HG02840 (cell line): Measurements from ENCODE around the gene GRIA4.
"Not testable (repeated sequence)": the region's sequence is repeated elsewhere in the genome, so short reads cannot be mapped to it uniquely, and the experiment has no call there.

ENCODE experiments used
- ATAC-seq: cut with Tn5 transposase; IDR thresholded peaks from one replicate; pipeline ENCODE4 v1.9.1; 2021; ENCODE audit warnings: mild to moderate bottlenecking, moderate library complexity, moderate number of reproducible peaks; ENCODE audit not compliant: unreplicated experiment, low FRiP score

GRIA4 gene

GRCh38 chr11:105781807-105782206, 171.9 kb downstream of the GRIA4 start:
- no peak for ATAC-seq

DNA sequence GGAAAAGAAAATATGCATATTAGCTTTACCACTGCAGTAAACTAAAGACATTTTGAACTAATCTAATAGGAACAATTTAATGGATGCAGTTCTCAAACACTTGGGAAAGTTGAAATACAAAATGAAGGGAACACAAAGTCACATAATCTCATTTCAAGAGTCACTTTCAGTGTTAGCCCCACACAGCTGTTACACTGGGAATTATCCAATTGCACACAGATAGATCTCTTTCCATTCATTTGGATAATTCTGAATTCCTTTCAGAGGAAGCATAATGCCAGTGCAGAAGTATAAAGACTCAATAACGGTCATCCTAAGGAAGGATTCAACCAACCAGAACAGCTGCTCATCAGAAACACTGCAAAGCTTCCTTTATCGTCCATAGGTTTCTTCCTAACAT, 173.3 kb downstream of the GRIA4 start:
- ATAC-seq: no peak

- ATAC-seq: not testable (repeated sequence)
Observed at GRCh38 chr11:105785850-105786249, 176.0 kb downstream of the GRIA4 start.

- ATAC-seq: no peak
Observed at GRCh38 chr11:105786741-105787140, 176.9 kb downstream of the GRIA4 start.

DNA sequence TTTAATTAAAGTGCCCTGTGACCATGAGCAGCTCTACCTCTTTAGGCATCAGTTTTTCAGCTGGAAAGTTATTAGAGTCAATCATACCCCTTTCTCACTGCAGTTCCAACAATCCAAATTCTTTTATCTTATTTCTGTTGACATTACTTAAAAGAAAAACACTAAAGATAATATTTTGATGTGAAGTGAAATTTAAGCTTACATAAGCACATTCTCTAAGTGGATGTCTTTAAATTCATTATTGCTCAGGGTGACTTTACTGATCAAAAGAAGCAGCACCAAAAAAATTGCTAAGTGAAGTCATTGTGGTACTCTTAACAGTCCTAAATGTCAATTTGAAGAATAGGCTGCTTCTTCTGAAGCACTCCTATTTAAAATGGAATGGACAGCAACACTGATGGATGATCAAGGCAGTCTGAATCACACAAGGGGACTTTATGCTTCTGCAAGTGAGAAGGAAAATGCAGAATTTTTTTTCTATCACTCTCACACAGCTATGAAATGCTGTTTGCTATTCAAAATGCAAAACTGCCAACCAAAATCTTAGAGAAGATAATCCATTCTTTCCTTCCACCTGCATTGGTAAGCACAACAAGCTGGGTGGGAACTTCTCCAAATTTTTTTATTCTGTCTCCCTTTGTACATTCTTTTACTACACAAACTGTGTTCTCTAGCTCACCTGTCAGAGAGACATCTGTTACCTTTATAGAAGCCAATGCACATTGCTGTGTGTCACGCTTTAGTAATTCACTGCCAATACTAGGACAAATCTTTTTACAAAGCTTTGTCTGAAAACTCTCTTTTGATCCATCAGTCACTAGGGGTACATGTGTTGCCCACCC, 179.9 kb downstream of the GRIA4 start:
- ATAC-seq: no peak

DNA sequence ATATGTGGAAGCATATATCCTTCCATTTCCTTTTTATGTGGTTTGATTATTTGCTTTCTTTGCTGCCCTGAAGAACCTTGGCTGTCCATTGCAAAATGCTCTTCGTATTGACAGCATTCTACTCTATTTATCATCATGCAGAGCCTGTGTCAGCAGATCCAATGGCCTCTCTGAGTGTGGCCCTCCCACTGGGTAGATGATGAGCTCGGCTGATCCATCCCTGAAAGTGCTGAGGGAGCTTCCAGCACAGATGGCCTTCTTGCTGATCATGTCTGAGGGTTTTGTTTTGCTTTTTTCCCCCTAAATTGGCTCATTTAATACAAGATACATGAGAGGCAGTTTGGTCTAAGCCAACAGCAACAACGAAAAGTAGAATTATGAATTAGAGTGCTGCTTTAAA, 181.0 kb downstream of the GRIA4 start:
- ATAC-seq: no peak

DNA sequence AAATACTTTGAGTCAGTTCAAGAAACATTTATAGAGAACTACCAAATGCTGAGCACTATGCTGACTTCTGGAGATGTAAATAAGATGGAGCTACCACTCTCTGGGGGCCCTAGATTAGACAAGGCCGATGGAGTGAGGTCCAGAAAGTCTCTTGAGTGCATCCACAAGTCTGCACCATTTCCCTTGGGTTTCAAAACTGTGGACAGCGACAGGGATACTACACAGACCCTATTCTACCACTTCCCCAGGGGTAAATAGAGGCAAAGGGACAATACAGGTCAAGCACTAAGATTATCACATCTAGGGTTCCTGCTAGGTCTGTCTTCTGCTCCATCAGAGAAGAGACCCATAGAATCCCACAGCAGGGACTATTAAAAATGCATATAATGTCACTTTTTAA, 183.2 kb downstream of the GRIA4 start:
- ATAC-seq: no peak

- no peak for ATAC-seq
Observed at GRCh38 chr11:105799263-105799662, 189.4 kb downstream of the GRIA4 start.

- ATAC-seq: no peak
Observed at GRCh38 chr11:105799728-105800462, 190.0 kb downstream of the GRIA4 start.

GRCh38 chr11:105802390-105802789, 192.5 kb downstream of the GRIA4 start:
- ATAC-seq: no peak

GRCh38 chr11:105811242-105811641, 201.4 kb downstream of the GRIA4 start:
- no peak for ATAC-seq

DNA sequence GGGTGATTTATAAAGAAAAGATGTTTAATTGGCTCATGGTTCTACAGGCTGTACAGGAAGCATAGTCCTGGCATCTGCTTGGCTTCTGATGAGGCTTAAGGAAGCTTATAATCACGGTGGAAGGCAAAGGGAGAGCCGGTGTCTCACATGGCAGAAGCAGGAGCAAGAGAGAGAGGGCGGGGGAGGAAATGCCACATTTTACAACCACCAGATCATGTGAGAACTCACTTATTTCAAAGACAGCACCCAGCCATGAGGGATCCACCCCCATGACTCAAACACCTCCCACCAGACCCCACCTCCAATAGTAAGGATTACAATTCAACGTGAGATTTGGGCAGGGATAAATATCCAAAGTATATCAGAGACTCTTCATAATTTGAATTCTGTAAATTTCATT, 211.5 kb downstream of the GRIA4 start:
- no peak for ATAC-seq

GRCh38 chr11:105821781-105822180, 211.9 kb downstream of the GRIA4 start:
- no peak for ATAC-seq

DNA sequence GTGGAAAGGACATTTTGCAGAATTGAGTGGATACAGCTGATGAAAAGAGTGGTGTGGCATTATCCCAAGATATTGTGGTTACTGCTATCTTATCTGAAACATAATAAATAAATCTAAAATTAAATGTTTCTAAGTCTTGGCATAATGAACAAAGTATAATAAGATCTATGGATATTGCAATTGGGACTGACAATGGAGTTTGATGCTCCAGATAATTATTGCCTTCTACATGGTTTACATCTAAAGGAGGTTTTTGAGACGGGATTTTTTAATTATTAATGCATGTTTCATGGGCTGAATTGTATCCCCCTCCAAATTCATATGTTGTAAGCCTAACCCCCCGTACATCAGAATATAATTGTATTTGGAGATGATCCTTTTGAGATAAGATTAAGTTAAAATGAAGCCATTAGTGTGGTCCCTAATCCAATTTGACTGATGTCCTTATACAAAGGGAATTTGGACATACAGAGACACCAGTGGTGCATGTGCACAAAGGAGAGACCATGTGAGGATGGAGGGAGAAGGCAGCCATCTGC, 213.7 kb downstream of the GRIA4 start:
- ATAC-seq: no peak

- no peak for ATAC-seq
Observed at GRCh38 chr11:105824457-105825013, 214.7 kb downstream of the GRIA4 start.

- ATAC-seq: no peak
Observed at GRCh38 chr11:105825141-105825540, 215.3 kb downstream of the GRIA4 start.

- no peak for ATAC-seq
Observed at GRCh38 chr11:105827906-105828305, 218.0 kb downstream of the GRIA4 start.

GRCh38 chr11:105829084-105829483, 219.2 kb downstream of the GRIA4 start:
- peak; percentile 95 for ATAC-seq

- no peak for ATAC-seq
Observed at GRCh38 chr11:105834461-105834860, 224.6 kb downstream of the GRIA4 start.

DNA sequence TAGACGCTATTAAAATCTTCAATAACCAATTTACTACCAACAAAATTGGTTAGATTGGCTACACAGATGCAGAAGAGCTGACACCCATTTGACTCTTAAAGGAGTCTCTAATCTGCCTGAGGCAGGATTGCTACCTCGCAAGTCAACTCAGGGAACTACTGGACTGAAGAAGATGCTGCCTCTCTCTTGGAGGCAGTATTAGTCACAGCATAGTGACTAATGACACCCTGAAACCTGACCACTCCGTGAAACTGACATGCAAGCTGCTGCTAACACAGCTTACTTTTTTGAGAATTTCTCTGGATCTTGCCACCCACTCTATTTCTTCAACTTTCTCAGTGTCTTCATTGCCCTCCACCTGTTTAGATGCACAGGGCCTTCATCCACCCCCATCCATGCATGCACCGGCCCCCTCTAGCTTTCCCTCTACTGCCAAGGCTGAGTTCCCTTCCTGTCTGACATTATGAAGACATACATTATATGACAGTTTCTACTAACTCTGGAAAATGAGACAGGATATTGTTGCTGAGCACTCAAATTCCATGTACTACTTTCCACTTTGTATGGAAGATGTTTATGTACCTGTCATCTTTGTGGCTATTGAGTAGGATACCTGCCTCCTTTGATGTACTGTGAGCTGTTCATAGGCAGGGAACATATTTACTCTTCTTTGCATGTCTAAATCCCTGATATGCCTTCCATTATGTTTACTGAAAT, 229.0 kb downstream of the GRIA4 start:
- no peak for ATAC-seq

DNA sequence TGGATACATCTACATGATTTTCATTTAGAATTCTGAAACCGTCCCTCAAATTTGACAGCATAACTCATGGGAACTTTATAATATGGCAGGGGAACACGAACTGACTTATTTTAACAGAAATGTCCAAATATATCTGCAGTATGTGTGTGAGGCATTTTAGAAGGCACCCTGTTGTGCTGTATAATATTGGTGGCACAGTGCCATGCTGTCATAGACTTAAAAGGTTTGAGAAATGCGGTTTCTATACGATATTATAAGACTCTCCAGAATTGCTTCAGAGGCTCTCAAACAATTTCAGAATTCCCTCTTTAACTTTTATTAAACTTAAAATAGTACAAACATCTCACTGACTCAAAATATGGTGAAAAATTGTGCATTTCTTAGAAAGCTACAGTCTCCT, 230.5 kb downstream of the GRIA4 start:
- ATAC-seq: no peak
